ENCODE results near the gene BEND6. TPM values are rescaled to one million over a fixed set of nuclear protein-coding genes. Genes with fewer than 3 reads are reported as not detected.

The BEND6 gene
- total RNA-seq, 5 donors from 2014 or later (not counting 1 experiment from before 2014, with no cell fraction given): not detected

DNA sequence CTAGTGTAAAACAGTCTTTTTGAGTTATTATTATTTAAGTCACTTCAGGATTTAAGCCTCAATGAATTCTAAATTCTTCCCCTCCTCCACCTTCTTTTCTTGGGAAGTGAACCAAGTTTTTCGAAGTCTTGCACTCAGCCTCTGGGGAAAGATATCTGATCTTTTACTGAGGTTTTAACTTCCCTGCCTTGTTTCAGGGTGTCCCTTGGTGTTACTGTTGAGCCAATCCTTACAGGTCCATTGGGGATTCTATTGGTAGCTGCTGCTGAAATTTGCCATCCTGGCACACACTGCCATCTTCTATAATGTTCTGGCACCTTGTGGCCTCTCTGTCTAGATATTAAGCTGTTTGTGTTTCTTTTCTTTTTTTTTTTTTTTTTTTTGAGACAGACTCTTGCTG is 31.7 kb downstream of the BEND6 start:
- no CpG with 5 or more reads among the region's 1 CpG for WGBS (ENCODE audit: insufficient coverage)
- Mint-ChIP-seq H3K4me1 (no peaks in the 10 kb centered on the region), H3K4me3 (no peak overlapping the region)

DNA sequence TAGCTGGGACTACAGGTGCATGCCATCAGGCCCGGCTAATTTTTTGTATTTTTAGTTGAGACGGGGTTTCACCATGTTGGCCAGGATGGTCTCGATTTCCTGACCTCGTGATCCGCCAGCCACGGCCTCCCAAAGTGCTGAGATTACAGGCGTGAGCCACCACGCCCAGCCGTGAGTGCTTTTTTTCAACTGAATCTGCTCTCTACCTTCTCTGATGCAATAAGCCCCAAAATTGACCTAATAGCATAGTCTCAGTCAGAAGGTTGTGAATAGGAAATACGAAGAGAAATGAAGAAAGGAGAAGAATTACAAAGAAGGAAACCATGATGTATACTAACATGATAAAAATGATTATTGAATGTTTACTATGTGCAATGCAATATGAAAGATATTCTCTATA is 33.2 kb downstream of the BEND6 start:
- H3K27me3 Mint-ChIP-seq: peaks cover 21 to 39% of the 10 kb centered on the region in 2 donors
- CTCF ChIA-PET: no interaction called here
- POLR2A ChIA-PET: no interaction called here

More for the DNA sequence above, 31.7 kb downstream of the BEND6 start:
- Histone ChIP-seq H3K27me3 (replicated peaks in 1 of 2; ENCODE audit: control insufficient read depth in 2 of 2, extremely low read depth in 1 of 2, insufficient read depth in 2 of 2, low read length in 1 of 2) (peaks cover 0 to 14% of the 10 kb centered on the region in 2 experiments), H3K36me3 (ENCODE audit: control insufficient read depth in 2 of 2, extremely low read depth in 1 of 2, insufficient read depth in 1 of 2, low read length in 1 of 2) (no peaks in the 10 kb centered on the region), H3K27ac (ENCODE audit: low read length) (no peak overlapping the region), H3K9me3 (no peaks in the 10 kb centered on the region), H3K4me3 (ENCODE audit: control insufficient read depth in 1 of 2, extremely low read depth in 1 of 2, low read length in 1 of 2) (no peak overlapping the region), H3K4me1 (ENCODE audit: control insufficient read depth in 1 of 2, extremely low read depth in 1 of 2, insufficient read depth in 2 of 2, low read length in 2 of 2) (no peaks in the 10 kb centered on the region)
- DNase-seq: no peak
- ATAC-seq (replicated peaks in 1 of 4): no peak
- CTCF ChIA-PET: interaction anchor here in 1 of 2 donors (0.6 to 1.2 kb wide), 2 partner anchors 13 to 102 kb away, joined by 6 read pairs; no protein-coding TSS in a partner anchor
- POLR2A ChIA-PET: interaction anchor here in 1 of 2 donors (0.6 kb wide), 1 partner anchor 805 kb away, joined by 3 read pairs; no protein-coding TSS in a partner anchor
- H3K9me3 Mint-ChIP-seq: no peaks in the 10 kb centered on the region
- peaks cover 15 to 29% of the 10 kb centered on the region in 2 donors for H3K27me3 Mint-ChIP-seq
- no peaks in the 10 kb centered on the region for H3K36me3 Mint-ChIP-seq
- no peak overlapping the region for H3K27ac Mint-ChIP-seq

GRCh38 chr6:56992036-56992435 is 37.1 kb downstream of the BEND6 start:
- ATAC-seq (replicated peaks in 1 of 4): no peak
- WGBS (ENCODE audit: insufficient coverage): 80% methylated on average over 2 of the region's 2 CpGs

More for the DNA sequence above, 33.2 kb downstream of the BEND6 start:
- Histone ChIP-seq H3K9me3 (no peaks in the 10 kb centered on the region), H3K4me1 (ENCODE audit: control insufficient read depth in 1 of 2, extremely low read depth in 1 of 2, insufficient read depth in 2 of 2, low read length in 2 of 2) (no peaks in the 10 kb centered on the region), H3K27ac (ENCODE audit: low read length) (no peak overlapping the region), H3K36me3 (ENCODE audit: control insufficient read depth in 2 of 2, extremely low read depth in 1 of 2, insufficient read depth in 1 of 2, low read length in 1 of 2) (no peaks in the 10 kb centered on the region), H3K27me3 (replicated peaks in 1 of 2; ENCODE audit: control insufficient read depth in 2 of 2, extremely low read depth in 1 of 2, insufficient read depth in 2 of 2, low read length in 1 of 2) (peaks cover 0 to 15% of the 10 kb centered on the region in 2 experiments), H3K4me3 (ENCODE audit: control insufficient read depth in 1 of 2, extremely low read depth in 1 of 2, low read length in 1 of 2) (no peak overlapping the region)
- H3K4me3 Mint-ChIP-seq: no peak overlapping the region
- DNase-seq: no peak
- ATAC-seq (replicated peaks in 1 of 4): no peak
- H3K9me3 Mint-ChIP-seq: no peaks in the 10 kb centered on the region
- WGBS (ENCODE audit: insufficient coverage): 89% methylated on average over 7 of the region's 10 CpGs
- H3K36me3 Mint-ChIP-seq: no peaks in the 10 kb centered on the region
- H3K27ac Mint-ChIP-seq: no peak overlapping the region
- H3K4me1 Mint-ChIP-seq: no peaks in the 10 kb centered on the region

DNA sequence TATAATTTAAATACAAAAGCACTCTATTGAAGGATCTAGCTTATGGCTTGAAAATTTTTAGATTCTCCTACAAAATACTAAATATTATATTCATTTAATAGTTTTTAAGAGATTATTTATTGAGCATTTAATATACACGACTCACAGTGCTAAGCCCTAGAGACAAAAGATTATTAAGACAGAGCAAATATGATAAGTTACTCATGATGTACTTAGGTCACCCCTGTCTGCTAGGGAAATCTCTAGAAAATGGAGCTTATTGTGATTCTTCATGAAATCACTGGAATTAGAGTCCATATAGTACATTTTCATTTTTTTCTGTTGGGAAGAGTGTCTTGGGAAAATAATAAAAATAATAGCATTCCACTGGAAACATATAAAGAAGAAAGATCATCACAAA is 37.8 kb downstream of the BEND6 start:
- H3K4me3 Mint-ChIP-seq: no peak overlapping the region
- Histone ChIP-seq H3K36me3 (ENCODE audit: control insufficient read depth in 2 of 2, extremely low read depth in 1 of 2, insufficient read depth in 1 of 2, low read length in 1 of 2) (no peaks in the 10 kb centered on the region), H3K27ac (ENCODE audit: low read length) (no peak overlapping the region), H3K4me3 (ENCODE audit: control insufficient read depth in 1 of 2, extremely low read depth in 1 of 2, low read length in 1 of 2) (no peak overlapping the region), H3K9me3 (no peaks in the 10 kb centered on the region), H3K4me1 (ENCODE audit: control insufficient read depth in 1 of 2, extremely low read depth in 1 of 2, insufficient read depth in 2 of 2, low read length in 2 of 2) (no peaks in the 10 kb centered on the region), H3K27me3 (replicated peaks in 1 of 2; ENCODE audit: control insufficient read depth in 2 of 2, extremely low read depth in 1 of 2, insufficient read depth in 2 of 2, low read length in 1 of 2) (peaks cover 0 to 14% of the 10 kb centered on the region in 2 experiments)
- no peak overlapping the region for H3K27ac Mint-ChIP-seq
- WGBS (ENCODE audit: insufficient coverage): no CpG with 5 or more reads among the region's 1 CpG
- POLR2A ChIA-PET: no interaction called here
- DNase-seq (no peak), ATAC-seq (replicated peaks in 1 of 4) (no peak)
- H3K4me1 Mint-ChIP-seq: no peaks in the 10 kb centered on the region
- H3K27me3 Mint-ChIP-seq: peaks cover 11 to 35% of the 10 kb centered on the region in 2 donors
- no peaks in the 10 kb centered on the region for H3K36me3 Mint-ChIP-seq
- H3K9me3 Mint-ChIP-seq: no peaks in the 10 kb centered on the region
- CTCF ChIA-PET: interaction anchor here in 1 of 2 donors (0.6 to 1.1 kb wide), 3 partner anchors 12 to 50 kb away, joined by 4 to 8 read pairs (median 4); no protein-coding TSS in a partner anchor

More at GRCh38 chr6:56992036-56992435, 37.1 kb downstream of the BEND6 start:
- H3K27me3 ChIP-seq (replicated peaks in 1 of 2; ENCODE audit: control insufficient read depth in 2 of 2, extremely low read depth in 1 of 2, insufficient read depth in 2 of 2, low read length in 1 of 2): peaks cover 0 to 12% of the 10 kb centered on the region in 2 experiments
- Mint-ChIP-seq H3K4me1 (no peaks in the 10 kb centered on the region), H3K27ac (no peak overlapping the region), H3K4me3 (no peak overlapping the region), H3K27me3 (peaks cover 11 to 40% of the 10 kb centered on the region in 2 donors), H3K9me3 (no peaks in the 10 kb centered on the region), H3K36me3 (no peaks in the 10 kb centered on the region)
- ChIA-PET POLR2A (no interaction called here), CTCF (interaction anchor here in 1 of 2 donors (0.6 kb wide), 1 partner anchor 39 kb away, joined by 4 read pairs; no protein-coding TSS in a partner anchor)
- no peaks in the 10 kb centered on the region for H3K9me3 ChIP-seq
- no peaks in the 10 kb centered on the region for H3K36me3 ChIP-seq (ENCODE audit: control insufficient read depth in 2 of 2, extremely low read depth in 1 of 2, insufficient read depth in 1 of 2, low read length in 1 of 2)
- H3K4me1 ChIP-seq (ENCODE audit: control insufficient read depth in 1 of 2, extremely low read depth in 1 of 2, insufficient read depth in 2 of 2, low read length in 2 of 2): no peaks in the 10 kb centered on the region
- H3K27ac ChIP-seq (ENCODE audit: low read length): no peak overlapping the region
- no peak for DNase-seq
- no peak overlapping the region for H3K4me3 ChIP-seq (ENCODE audit: control insufficient read depth in 1 of 2, extremely low read depth in 1 of 2, low read length in 1 of 2)

GRCh38 chr6:56995347-56995902 is 40.5 kb downstream of the BEND6 start:
- no peak for ATAC-seq (replicated peaks in 1 of 4)
- Histone ChIP-seq H3K9me3 (no peaks in the 10 kb centered on the region), H3K36me3 (ENCODE audit: control insufficient read depth in 2 of 2, extremely low read depth in 1 of 2, insufficient read depth in 1 of 2, low read length in 1 of 2) (no peaks in the 10 kb centered on the region), H3K27me3 (replicated peaks in 1 of 2; ENCODE audit: control insufficient read depth in 2 of 2, extremely low read depth in 1 of 2, insufficient read depth in 2 of 2, low read length in 1 of 2) (peaks cover 0 to 19% of the 10 kb centered on the region in 2 experiments), H3K4me3 (ENCODE audit: control insufficient read depth in 1 of 2, extremely low read depth in 1 of 2, low read length in 1 of 2) (no peak overlapping the region), H3K4me1 (ENCODE audit: control insufficient read depth in 1 of 2, extremely low read depth in 1 of 2, insufficient read depth in 2 of 2, low read length in 2 of 2) (no peaks in the 10 kb centered on the region), H3K27ac (ENCODE audit: low read length) (no peak overlapping the region)
- DNase-seq: no peak
- H3K27ac Mint-ChIP-seq: no peak overlapping the region
- no peaks in the 10 kb centered on the region for H3K36me3 Mint-ChIP-seq
- 100% methylated on average over 1 of the region's 3 CpGs for WGBS (ENCODE audit: insufficient coverage)
- POLR2A ChIA-PET: no interaction called here
- peaks cover 16 to 29% of the 10 kb centered on the region in 2 donors for H3K27me3 Mint-ChIP-seq
- no peaks in the 10 kb centered on the region for H3K4me1 Mint-ChIP-seq
- CTCF ChIA-PET: no interaction called here
- peaks cover 0 to 3% (median 0%) of the 10 kb centered on the region in 3 donors for H3K9me3 Mint-ChIP-seq
- H3K4me3 Mint-ChIP-seq: no peak overlapping the region

DNA sequence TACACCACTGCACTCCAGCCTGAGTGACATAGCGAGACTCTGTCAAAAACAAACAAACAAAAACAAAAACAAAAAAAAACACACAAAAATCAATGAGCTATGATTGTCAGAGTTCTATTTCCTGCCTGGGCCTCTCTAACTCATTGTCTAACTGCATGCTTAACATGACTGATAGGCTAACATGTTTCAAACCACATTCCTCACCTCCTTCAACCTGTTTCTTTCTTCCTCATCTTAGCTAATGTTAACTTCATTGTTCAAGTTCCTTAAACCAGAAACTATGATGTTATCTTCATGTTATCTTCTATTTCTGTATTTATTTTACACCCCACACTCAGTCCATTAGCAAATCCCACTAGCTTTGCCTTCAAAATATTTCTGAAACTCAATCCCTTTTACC is 41.5 kb downstream of the BEND6 start:
- H3K36me3 Mint-ChIP-seq: no peaks in the 10 kb centered on the region
- Histone ChIP-seq H3K36me3 (ENCODE audit: control insufficient read depth in 2 of 2, extremely low read depth in 1 of 2, insufficient read depth in 1 of 2, low read length in 1 of 2) (no peaks in the 10 kb centered on the region), H3K27me3 (replicated peaks in 1 of 2; ENCODE audit: control insufficient read depth in 2 of 2, extremely low read depth in 1 of 2, insufficient read depth in 2 of 2, low read length in 1 of 2) (peaks cover 0 to 17% of the 10 kb centered on the region in 2 experiments), H3K27ac (ENCODE audit: low read length) (no peak overlapping the region), H3K4me1 (ENCODE audit: control insufficient read depth in 1 of 2, extremely low read depth in 1 of 2, insufficient read depth in 2 of 2, low read length in 2 of 2) (no peaks in the 10 kb centered on the region), H3K9me3 (no peaks in the 10 kb centered on the region), H3K4me3 (ENCODE audit: control insufficient read depth in 1 of 2, extremely low read depth in 1 of 2, low read length in 1 of 2) (no peak overlapping the region)
- ChIA-PET POLR2A (no interaction called here), CTCF (no interaction called here)
- H3K4me1 Mint-ChIP-seq: no peaks in the 10 kb centered on the region
- H3K27me3 Mint-ChIP-seq: peaks cover 16 to 29% of the 10 kb centered on the region in 2 donors
- WGBS (ENCODE audit: insufficient coverage): 82% methylated on average over 1 of the region's 1 CpG
- no peak for DNase-seq
- no peak for ATAC-seq (replicated peaks in 1 of 4)
- H3K9me3 Mint-ChIP-seq: peaks cover 0 to 3% (median 0%) of the 10 kb centered on the region in 3 donors
- no peak overlapping the region for H3K4me3 Mint-ChIP-seq
- no peak overlapping the region for H3K27ac Mint-ChIP-seq
